OCI-LY7 (cell line): ENCODE measurements around the gene TLCD2.

ENCODE experiments used
- CTCF ChIP-seq: fragments of 200-600 bp; sonication (generic); conservative IDR thresholded peaks from 2 replicates; pipeline ENCODE4 v1.5.1; 2014; ENCODE audit warnings: mild to moderate bottlenecking, antibody characterized with exemption, low read length, moderate library complexity, mixed read lengths
- EZH2phosphoT487 ChIP-seq: fragments of 200-600 bp; sonication (generic); IDR thresholded peaks from 2 replicates; pipeline ENCODE4 v1.6.1; 2018; ENCODE audit warnings: low read depth, borderline replicate concordance, mild to moderate bottlenecking, mixed run types, antibody characterized with exemption, low read length, moderate library complexity, mixed read lengths

GRCh38 chr17:1745513-1746020 is 35.4 kb upstream of the TLCD2 start:
- no peak for TF ChIP-seq CTCF
- TF ChIP-seq EZH2phosphoT487, result no peak
